GM13976 (cell line): ENCODE data around the gene KSR1.

Experiments used
- DNase-seq: peaks from one replicate; pipeline ENCODE4 v3.0.0; 2012; ENCODE audit warnings: low spot score
- CTCF ChIP-seq: IDR thresholded peaks from 2 replicates; pipeline ENCODE4 v1.5.1; 2012; ENCODE audit warnings: borderline replicate concordance, mild to moderate bottlenecking; ENCODE audit not compliant: insufficient read depth; ENCODE audit errors: extremely low read depth, missing control alignments, control extremely low read depth
- in situ Hi-C: fragments of 300-500 bp; cut with MboI; formaldehyde crosslinking; loops from one replicate; pipeline ENCODE4 v1.12.0; 2022; ENCODE audit warnings: low sequenced_read_pairs, mixed read lengths, inconsistent platforms; ENCODE audit not compliant: unreplicated experiment

Gene KSR1

GRCh38 chr17:27491713-27492190 is 35.5 kb downstream of the KSR1 start:
- in situ Hi-C loops: loop anchor here (10.0 kb wide), 2 partner anchors 63 to 97 kb away; no protein-coding TSS in a partner anchor
- TF ChIP-seq CTCF: no peak
- DNase-seq: peak; percentile 55

- TF ChIP-seq CTCF: no peak
- DNase-seq: no peak
- in situ Hi-C loops: loop anchor here (10.0 kb wide), 2 partner anchors 62 to 98 kb away; no protein-coding TSS in a partner anchor
Observed at GRCh38 chr17:27492470-27492869, 36.2 kb downstream of the KSR1 start.

GRCh38 chr17:27493088-27493487 is 36.8 kb downstream of the KSR1 start:
- DNase-seq: no peak
- in situ Hi-C loops: loop anchor here (10.0 kb wide), 2 partner anchors 62 to 98 kb away; no protein-coding TSS in a partner anchor
- TF ChIP-seq CTCF: no peak

- DNase-seq: no peak
- in situ Hi-C loops: loop anchor here (10.0 kb wide), 2 partner anchors 60 to 100 kb away; no protein-coding TSS in a partner anchor
- TF ChIP-seq CTCF: no peak
Observed at GRCh38 chr17:27494192-27495091, 38.2 kb downstream of the KSR1 start.

GRCh38 chr17:27495460-27495859 is 39.2 kb downstream of the KSR1 start:
- in situ Hi-C loops: loop anchor here (10.0 kb wide), 2 partner anchors 59 to 101 kb away; no protein-coding TSS in a partner anchor
- TF ChIP-seq CTCF: no peak
- peak; percentile 52 for DNase-seq

GRCh38 chr17:27496005-27496404 is 39.8 kb downstream of the KSR1 start:
- TF ChIP-seq CTCF: no peak
- in situ Hi-C loops: loop anchor here (10.0 kb wide), 2 partner anchors 59 to 101 kb away; no protein-coding TSS in a partner anchor
- peak; percentile 58 for DNase-seq
